IMR-90 (cell line): Measurements from ENCODE around the gene CNOT2. TPM values are rescaled to one million over a fixed set of nuclear protein-coding genes. Genes with fewer than 3 reads are reported as not detected.

Source experiments
- ATAC-seq: fragments of 200-7000 bp; cut with Tn5 transposase; 2 replicates; pipeline ENCODE4 v1.9.1; 2020; ENCODE audit warnings: low read depth, mild to moderate bottlenecking, moderate library complexity
- BruUV-seq: library from RNA; stranded (reverse); fragments of 400-500 nt; replicated peaks from 2 replicates; lab custom pipeline; 2021; lab: Mats Ljungman, UMichigan
- CTCF ChIA-PET: fragments of 300-600 bp; formaldehyde crosslinking; extraction: SDS; loops from one replicate; lab custom pipeline; 2021; ENCODE audit warnings: antibody characterized with exemption; lab: Yijun Ruan, JAX
- POLR2A ChIA-PET: fragments of 300-600 bp; sonication (Branson Sonifier 250); formaldehyde crosslinking; loops from one replicate; lab custom pipeline; 2022; ENCODE audit warnings: antibody characterized with exemption; ENCODE audit not compliant: unreplicated experiment; lab: Charles Lee
- DNase-seq: peaks from one replicate; pipeline ENCODE4 v3.0.0; 2013
- H2AFZ ChIP-seq: replicated peaks from 2 replicates; pipeline ENCODE3; 2013; ENCODE audit warnings: low read length, mild to moderate bottlenecking; ENCODE audit not compliant: poor library complexity
- H2AK5ac ChIP-seq: 2 replicates; pipeline ENCODE4 v1.6.1; 2013; ENCODE audit warnings: low read depth, low read length, inconsistent platforms
- H2AK9ac ChIP-seq: replicated peaks from 2 replicates; pipeline ENCODE3; 2013; ENCODE audit warnings: mild to moderate bottlenecking, low read depth, low read length, moderate library complexity; ENCODE audit not compliant: poor library complexity
- H2BK120ac ChIP-seq: 2 replicates; pipeline ENCODE4 v1.6.1; 2013; ENCODE audit warnings: low read depth, low read length, inconsistent platforms
- H2BK15ac ChIP-seq: 3 replicates; pipeline ENCODE4 v1.6.1; 2013; ENCODE audit warnings: low read depth, low read length, inconsistent platforms
- H2BK20ac ChIP-seq: 2 replicates; pipeline ENCODE4 v1.6.1; 2013; ENCODE audit warnings: low read depth, mild to moderate bottlenecking, inconsistent platforms, low read length, moderate library complexity
- H2BK5ac ChIP-seq: 2 replicates; pipeline ENCODE4 v1.6.1; 2013; ENCODE audit warnings: mild to moderate bottlenecking, low read depth, low read length, inconsistent platforms; ENCODE audit not compliant: poor library complexity, severe bottlenecking
- H3K14ac ChIP-seq: replicated peaks from 2 replicates; pipeline ENCODE4 v1.6.1; 2013; ENCODE audit warnings: low read depth, low read length, inconsistent platforms
- H3K18ac ChIP-seq: 2 replicates; pipeline ENCODE4 v1.6.1; 2013; ENCODE audit warnings: low read depth, low read length, control low read depth
- H3K23ac ChIP-seq: 2 replicates; pipeline ENCODE4 v1.6.1; 2013; ENCODE audit warnings: low read depth, low read length, inconsistent platforms
- H3K27ac ChIP-seq: 2 replicates; pipeline ENCODE4 v1.5.1; 2013; ENCODE audit warnings: mild to moderate bottlenecking, control low read depth, low read length; ENCODE audit not compliant: insufficient read depth
- H3K27me3 ChIP-seq: 2 replicates; pipeline ENCODE4 v1.6.1; 2013; ENCODE audit warnings: low read length; ENCODE audit not compliant: control insufficient read depth, insufficient read depth
- H3K36me3 ChIP-seq: 2 replicates; pipeline ENCODE4 v1.6.1; 2013; ENCODE audit warnings: low read length, mixed read lengths; ENCODE audit not compliant: control insufficient read depth, insufficient read depth
- H3K4ac ChIP-seq: 2 replicates; pipeline ENCODE4 v1.6.1; 2013; ENCODE audit warnings: low read depth, low read length, inconsistent platforms
- H3K4me1 ChIP-seq: 2 replicates; pipeline ENCODE4 v1.6.1; 2013; ENCODE audit warnings: low read length, mixed read lengths; ENCODE audit not compliant: control insufficient read depth, insufficient read depth
- H3K4me2 ChIP-seq: 2 replicates; pipeline ENCODE4 v1.6.1; 2013; ENCODE audit warnings: low read depth, mild to moderate bottlenecking, control low read depth, low read length, moderate library complexity
- H3K4me3 ChIP-seq: 2 replicates; pipeline ENCODE4 v1.5.1; 2013; ENCODE audit warnings: low read depth, mild to moderate bottlenecking, control low read depth, low read length, moderate library complexity; ENCODE audit not compliant: insufficient read depth
- H3K56ac ChIP-seq: 2 replicates; pipeline ENCODE4 v1.6.1; 2013; ENCODE audit warnings: low read length, inconsistent platforms; ENCODE audit not compliant: insufficient read depth; ENCODE audit errors: extremely low read depth
- H3K79me1 ChIP-seq, 2 experiments: 2 replicates each; pipeline ENCODE4 v1.6.1; 2013; ENCODE audit warnings: low read length in 2 of 2, inconsistent platforms in 1 of 2, low read depth in 1 of 2
- H3K9ac ChIP-seq: 2 replicates; pipeline ENCODE4 v1.6.1; 2013; ENCODE audit warnings: low read depth, low read length, control low read depth
- H3K9me1 ChIP-seq: 2 replicates; pipeline ENCODE4 v1.6.1; 2013; ENCODE audit warnings: low read length, inconsistent platforms; ENCODE audit not compliant: insufficient read depth
- H3K9me3 ChIP-seq: 2 replicates; pipeline ENCODE4 v1.6.1; 2013; ENCODE audit warnings: low read length; ENCODE audit not compliant: control insufficient read depth, insufficient read depth
- H4K20me1 ChIP-seq: 2 replicates; pipeline ENCODE4 v1.6.1; 2013; ENCODE audit warnings: low read length, inconsistent platforms; ENCODE audit not compliant: insufficient read depth
- H4K5ac ChIP-seq: 2 replicates; pipeline ENCODE4 v1.6.1; 2013; ENCODE audit warnings: mild to moderate bottlenecking, low read depth, low read length, control low read depth
- H4K8ac ChIP-seq, 2 experiments: 2 replicates each; pipeline ENCODE4 v1.6.1; 2013; ENCODE audit warnings: low read depth in 2 of 2, low read length in 2 of 2, control low read depth in 1 of 2, inconsistent platforms in 1 of 2
- H4K91ac ChIP-seq: 2 replicates; pipeline ENCODE4 v1.6.1; 2013; ENCODE audit warnings: low read depth, low read length, inconsistent platforms; ENCODE audit not compliant: insufficient read depth
- CHD1 ChIP-seq: IDR thresholded peaks from 2 replicates; pipeline ENCODE4 v1.6.1; 2012; ENCODE audit warnings: low read depth, low read length, improper control_type of control experiment
- FOS ChIP-seq: fragments of 150-350 bp; IDR thresholded peaks from 2 replicates; pipeline ENCODE4 v1.6.1; 2016; ENCODE audit warnings: low read depth, low read length
- MAFK ChIP-seq: IDR thresholded peaks from 2 replicates; pipeline ENCODE4 v1.6.1; 2012; ENCODE audit warnings: low read depth, low read length, improper control_type of control experiment
- MAZ ChIP-seq: IDR thresholded peaks from 2 replicates; pipeline ENCODE4 v1.6.1; 2012; ENCODE audit warnings: low read depth, mild to moderate bottlenecking, low read length, improper control_type of control experiment, moderate library complexity, borderline replicate concordance
- MXI1 ChIP-seq: IDR thresholded peaks from 2 replicates; pipeline ENCODE4 v1.6.1; 2012; ENCODE audit warnings: low read depth, mild to moderate bottlenecking, low read length, moderate library complexity, borderline replicate concordance
- POLR2A ChIP-seq: IDR thresholded peaks from 2 replicates; pipeline ENCODE4 v1.6.1; 2012; ENCODE audit warnings: mild to moderate bottlenecking, low read depth, low read length
- RAD21 ChIP-seq: IDR thresholded peaks from 2 replicates; pipeline ENCODE4 v1.6.1; 2012; ENCODE audit warnings: low read length, improper control_type of control experiment
- SMC3 ChIP-seq: fragments of 150-350 bp; IDR thresholded peaks from 2 replicates; pipeline ENCODE4 v1.6.1; 2016; ENCODE audit warnings: low read depth, mild to moderate bottlenecking, antibody characterized with exemption, low read length, moderate library complexity
- USF2 ChIP-seq: fragments of 150-350 bp; IDR thresholded peaks from 2 replicates; pipeline ENCODE4 v1.6.1; 2017; ENCODE audit warnings: mild to moderate bottlenecking, antibody characterized with exemption, low read length, low read depth
- dilution Hi-C: fragments of 300-500 bp; cut with HindIII; formaldehyde crosslinking; loops from one replicate; pipeline ENCODE4 v1.14.3; 2018; ENCODE audit warnings: low sequenced_read_pairs; ENCODE audit not compliant: unreplicated experiment
- in situ Hi-C: fragments of 300-500 bp; cut with MboI; formaldehyde crosslinking; loops from 3 replicates; pipeline ENCODE4 v1.14.3; 2019; ENCODE audit warnings: low sequenced_read_pairs, inconsistent platforms, mixed read lengths
- intact Hi-C: fragments of 100-400 bp; cut with micrococcal nuclease; formaldehyde crosslinking; loops from 2 replicates; pipeline ENCODE4 v1.10.0; 2022
- polyA plus RNA-seq, 3 experiments: library from polyadenylated mRNA; depleted of rRNA; stranded (reverse); fragments of >200 nt; gene quantifications; 2 replicates each; pipeline ENCODE4 v1.2.3, GENCODE V29; 2012; ENCODE audit warnings: low replicate concordance in 1 of 3
- total RNA-seq: library from RNA; depleted of rRNA; stranded (reverse); fragments of >200 nt; gene quantifications from 2 replicates; pipeline ENCODE4 v1.2.3, GENCODE V29; 2012

CNOT2 gene
- total and polyA plus RNA-seq, 2 of the 4 experiments (the other 2 are of a cell fraction), result 63.4 to 159 TPM

GRCh38 chr12:70221626-70222025, 21.6 kb upstream of the CNOT2 start:
- H3K4me1 ChIP-seq, result no peaks in the 10 kb centered on the region
- H3K9me1 ChIP-seq, result no peaks in the 10 kb centered on the region
- H2AFZ ChIP-seq, result no peak overlapping the region
- no peak overlapping the region for H3K4me3 ChIP-seq
- no peak overlapping the region for H3K23ac ChIP-seq
- H3K4me2 ChIP-seq, result no peak overlapping the region
- ATAC-seq (no peak), DNase-seq (no peak)
- H2BK120ac ChIP-seq, result no peak overlapping the region
- H3K9ac ChIP-seq, result no peak overlapping the region
- no peak overlapping the region for H3K14ac ChIP-seq
- dilution Hi-C loops, result no loop called here
- H4K91ac ChIP-seq, result no peak overlapping the region
- intact Hi-C loops, result no loop called here
- in situ Hi-C loops, result no loop called here
- no peak overlapping the region for H4K8ac ChIP-seq
- BruUV-seq, result no TSS peak
- no peak overlapping the region for H2AK5ac ChIP-seq
- H3K27me3 ChIP-seq, result no peaks in the 10 kb centered on the region
- no peak overlapping the region for H4K5ac ChIP-seq
- no peak overlapping the region for H3K4ac ChIP-seq
- H3K56ac ChIP-seq, result no peak overlapping the region
- POLR2A ChIA-PET, result no interaction called here
- H3K36me3 ChIP-seq, result no peaks in the 10 kb centered on the region
- H3K9me3 ChIP-seq, result no peaks in the 10 kb centered on the region
- H3K27ac ChIP-seq, result no peak overlapping the region
- H3K18ac ChIP-seq, result no peak overlapping the region
- CTCF ChIA-PET, result no interaction called here
- H2AK9ac ChIP-seq, result no peak overlapping the region
- H2BK20ac ChIP-seq, result no peak overlapping the region
- no peaks in the 10 kb centered on the region for H4K20me1 ChIP-seq
- H2BK5ac ChIP-seq, result no peak overlapping the region
- H3K79me1 ChIP-seq, result no peaks in the 10 kb centered on the region
- no peak overlapping the region for H2BK15ac ChIP-seq
- TF ChIP-seq RAD21 (no peak), FOS (no peak), MXI1 (no peak), MAFK (no peak), CHD1 (no peak), USF2 (no peak), SMC3 (no peak), MAZ (no peak), POLR2A (no peak)
